GM15510 (cell line): ENCODE results near the gene THYN1.

ENCODE experiments used
- POLR2A ChIP-seq: IDR thresholded peaks from 3 replicates; pipeline ENCODE4 v1.6.1; 2011; ENCODE audit warnings: borderline replicate concordance; ENCODE audit not compliant: insufficient read length; ENCODE audit errors: extremely low read depth

THYN1 gene

DNA sequence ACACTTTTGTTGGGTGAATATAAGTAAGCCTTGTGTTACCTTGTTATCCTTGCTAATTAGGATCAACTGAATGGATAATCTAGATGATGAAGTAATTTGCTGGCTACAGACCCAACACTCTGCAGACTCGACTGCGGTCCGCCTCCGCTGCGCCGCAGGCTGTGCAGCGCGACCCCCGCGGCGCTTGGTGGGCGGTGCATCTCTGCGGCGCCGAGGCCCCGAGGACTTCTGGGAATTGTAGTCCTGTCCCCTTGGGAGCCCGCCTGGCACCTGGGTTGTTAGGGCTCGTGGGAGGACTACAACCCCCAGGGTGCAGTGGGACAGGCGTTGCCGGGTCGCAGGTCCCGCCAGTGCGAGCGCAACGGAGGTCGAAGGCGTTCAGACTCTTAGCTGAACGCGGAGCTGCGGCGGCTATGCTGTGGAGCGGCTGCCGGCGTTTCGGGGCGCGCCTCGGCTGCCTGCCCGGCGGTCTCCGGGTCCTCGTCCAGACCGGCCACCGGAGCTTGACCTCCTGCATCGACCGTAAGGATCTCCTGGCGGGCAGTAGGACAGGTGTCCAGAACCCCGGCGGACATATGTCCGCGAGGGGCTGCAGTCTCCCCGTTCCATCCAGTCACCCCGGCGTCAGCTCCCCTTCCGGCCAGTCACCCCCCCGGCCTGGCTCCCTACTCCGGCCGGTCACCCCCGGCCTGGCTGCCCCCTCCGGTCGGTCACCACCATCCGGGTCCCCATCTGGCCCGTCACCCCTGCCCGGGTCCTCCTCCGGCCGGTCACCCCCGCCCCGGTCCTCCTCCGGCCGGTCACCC lies at the start of gene THYN1, which contains the start of gene ACAD8:
THYN1 (minus strand) TSS at position 165 of the 806 bp plus-strand sequence. CDS start 470 bp downstream, outside the sequence.
ACAD8 (plus strand) TSS at position 381 of the 806 bp plus-strand sequence; CDS start at position 414, 33 bp downstream.
- peak; percentile 89 for TF ChIP-seq POLR2A

DNA sequence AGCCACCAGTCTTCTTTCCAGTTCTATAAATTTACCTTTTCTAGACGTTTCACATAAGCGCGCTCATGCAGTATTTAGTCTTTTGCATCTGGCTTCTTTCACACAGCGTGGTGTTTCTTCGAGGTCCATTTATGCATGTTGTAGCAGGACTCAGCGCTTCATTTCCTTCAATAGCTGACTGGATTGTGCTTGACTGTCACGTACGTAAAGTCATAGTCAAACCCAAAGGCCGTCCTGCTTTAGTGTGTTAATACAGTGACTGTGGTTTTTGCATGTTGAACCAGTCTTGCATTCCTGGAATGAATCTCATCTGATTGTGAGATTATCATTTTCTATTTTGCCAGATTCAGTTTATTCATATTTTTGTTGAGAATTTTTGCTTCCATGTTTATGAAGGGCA lies 41.5 kb upstream of the THYN1 start:
- no peak for TF ChIP-seq POLR2A

DNA sequence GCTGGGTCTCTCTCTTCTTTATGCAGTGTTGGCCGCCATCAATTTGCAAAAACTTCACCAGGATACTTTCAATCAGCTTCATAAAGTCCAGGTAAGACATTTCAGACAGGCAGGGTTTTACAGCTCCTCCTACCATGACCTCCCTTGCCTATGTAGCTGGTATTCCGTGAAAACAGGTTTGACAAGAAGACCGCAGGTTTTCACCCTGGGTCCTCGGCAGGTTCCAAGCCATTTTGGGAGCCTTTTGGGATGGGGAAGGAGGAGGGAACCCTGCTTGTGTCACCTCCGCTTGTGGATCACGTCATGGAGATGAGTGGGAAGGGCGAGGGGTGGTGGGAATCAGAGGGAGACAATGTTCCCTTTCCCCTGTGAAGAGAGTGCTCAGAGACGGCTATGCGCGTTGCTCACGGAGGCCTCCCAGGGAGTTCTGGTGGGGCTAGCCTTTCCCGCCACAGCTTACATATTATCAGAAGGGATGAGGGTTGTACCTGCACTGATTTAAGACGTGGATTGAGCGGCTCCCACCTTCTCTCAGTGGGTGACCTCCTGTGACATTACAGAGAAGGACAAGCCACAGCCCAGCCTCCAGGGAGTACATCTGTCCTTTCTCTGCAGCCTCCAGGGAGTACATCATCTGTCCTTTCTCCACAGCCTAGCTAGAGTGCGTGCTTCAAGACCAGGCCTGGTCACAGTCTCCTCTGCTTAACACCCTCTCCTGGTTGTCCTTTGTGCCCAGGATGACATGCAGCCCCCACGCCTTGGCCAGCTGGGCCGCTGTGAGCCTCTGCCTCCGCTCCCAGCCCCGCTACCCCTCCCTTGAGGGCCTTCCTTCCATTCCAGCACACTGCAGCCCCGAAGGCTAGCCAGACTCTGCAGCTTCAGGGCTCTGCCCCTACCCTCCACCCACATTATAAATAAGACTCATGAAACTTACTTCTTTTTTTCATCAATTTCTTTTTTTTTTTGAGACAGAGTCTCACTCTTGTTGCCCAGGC lies 40.3 kb upstream of the THYN1 start:
- no peak for TF ChIP-seq POLR2A

DNA sequence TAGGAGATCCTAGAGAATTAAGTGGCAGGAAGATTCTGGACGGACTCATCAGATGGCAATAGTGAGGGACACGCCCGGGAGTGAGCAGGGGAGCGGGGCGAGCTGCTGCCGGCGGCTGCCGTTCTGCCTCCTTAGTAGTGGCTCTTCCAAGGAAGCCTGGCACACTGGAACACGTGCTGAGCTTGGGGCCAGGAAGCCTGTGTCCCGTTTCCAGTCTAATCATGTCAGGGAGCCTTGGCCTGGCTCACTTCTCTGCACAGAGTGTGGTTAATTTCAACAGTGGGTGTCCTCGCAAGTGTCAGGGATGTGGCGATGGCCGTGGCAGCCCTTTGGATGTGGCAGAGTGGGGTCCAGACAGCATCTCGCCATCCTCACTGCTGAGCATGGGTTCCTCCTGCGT lies 39.5 kb upstream of the THYN1 start:
- no peak for TF ChIP-seq POLR2A

DNA sequence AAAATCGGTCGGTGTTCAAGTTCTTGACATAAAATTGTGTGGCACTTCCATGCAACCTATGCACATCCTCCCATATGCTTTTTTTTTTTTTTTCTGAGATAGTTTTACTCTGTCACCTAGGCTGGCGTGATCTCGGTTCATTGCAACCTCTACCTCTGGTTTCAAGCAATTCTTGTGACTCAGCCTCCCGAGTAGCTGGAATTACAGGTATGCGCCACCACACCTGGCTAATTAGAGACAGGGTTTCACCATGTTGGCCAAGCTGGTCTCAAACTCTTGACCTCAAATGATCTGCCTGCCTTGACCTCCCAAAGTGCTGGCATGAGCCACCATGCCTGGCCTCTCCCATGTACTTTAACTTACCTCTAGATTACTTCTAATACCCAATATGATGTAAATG lies 38.0 kb upstream of the THYN1 start:
- no peak for TF ChIP-seq POLR2A

DNA sequence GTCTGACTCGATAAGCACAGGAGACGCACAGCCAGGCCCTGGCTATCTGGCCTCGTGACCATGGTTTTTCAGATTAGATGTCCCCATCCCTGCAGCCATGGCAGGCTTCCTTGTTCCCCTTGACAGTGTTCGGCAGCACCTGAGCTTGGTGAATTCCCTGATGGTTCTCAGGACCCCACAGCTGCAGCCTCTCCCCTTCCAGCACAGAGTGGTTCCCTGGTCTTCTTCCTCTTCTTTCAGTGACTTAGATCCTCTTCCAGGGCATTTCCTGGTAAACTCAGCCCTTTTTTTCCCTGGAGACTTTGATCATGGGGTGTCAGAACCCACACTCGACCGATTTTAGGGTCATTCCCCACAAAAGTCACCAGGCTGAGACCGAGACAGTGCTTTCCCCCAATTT lies 37.5 kb upstream of the THYN1 start:
- no peak for TF ChIP-seq POLR2A

DNA sequence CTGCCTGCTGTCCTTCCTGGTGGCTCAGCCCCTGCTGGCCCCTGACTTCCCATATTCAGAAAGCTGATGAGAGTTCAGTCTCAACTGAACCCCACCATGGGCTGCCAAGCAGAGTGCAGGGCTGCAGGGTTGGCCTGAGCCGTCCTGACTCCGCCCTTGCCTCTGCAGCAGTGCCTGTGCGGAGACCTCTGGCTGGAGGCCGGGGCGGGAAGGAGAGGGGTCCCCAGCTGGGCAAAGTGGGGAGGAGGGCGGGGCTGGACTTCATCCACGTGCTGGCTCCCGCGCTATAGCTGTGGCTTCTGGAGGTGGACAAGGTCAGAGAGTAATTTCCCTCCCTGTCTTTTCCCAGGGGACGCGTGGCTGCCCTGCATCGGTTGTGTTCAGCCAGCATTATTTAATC lies 36.6 kb upstream of the THYN1 start:
- no peak for TF ChIP-seq POLR2A

DNA sequence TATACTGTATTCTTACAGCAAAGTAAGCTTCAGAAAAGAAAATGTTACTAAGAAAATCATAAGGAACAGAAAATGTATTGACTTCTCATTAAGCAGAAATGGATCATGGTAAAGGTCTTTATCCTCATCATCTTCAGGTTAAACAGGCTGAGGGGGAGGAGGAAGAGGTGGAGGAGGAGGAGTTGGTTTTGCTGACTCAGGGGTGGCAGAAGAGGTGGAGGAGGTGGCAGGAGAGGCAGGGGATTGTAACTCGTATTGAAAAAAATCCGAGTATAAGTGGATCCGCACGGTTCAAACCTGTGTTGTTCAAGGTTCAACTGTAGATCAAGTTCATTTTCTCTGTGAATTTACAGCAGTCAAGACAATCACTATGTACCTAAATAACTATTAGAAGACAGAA lies 36.0 kb upstream of the THYN1 start:
- TF ChIP-seq POLR2A = no peak

DNA sequence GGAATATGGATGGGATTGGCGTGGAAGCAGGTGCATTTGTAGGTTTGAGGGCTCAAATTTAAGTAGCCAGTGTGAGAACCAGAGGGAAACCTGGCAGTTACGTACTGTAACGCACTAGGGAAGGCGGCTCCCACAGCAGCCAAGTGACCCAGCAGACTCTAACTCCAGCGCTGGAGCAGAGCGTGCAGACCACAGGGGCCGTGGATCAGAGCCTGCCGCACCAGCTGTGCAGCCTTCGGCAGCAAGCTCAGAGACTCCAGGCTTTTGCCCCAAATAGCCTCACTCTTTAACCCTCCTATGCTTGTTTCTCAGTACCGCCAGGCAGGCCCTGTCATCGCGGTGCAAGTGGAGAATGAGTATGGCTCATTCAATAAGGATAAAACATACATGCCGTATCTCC lies 35.3 kb upstream of the THYN1 start:
- no peak for TF ChIP-seq POLR2A

DNA sequence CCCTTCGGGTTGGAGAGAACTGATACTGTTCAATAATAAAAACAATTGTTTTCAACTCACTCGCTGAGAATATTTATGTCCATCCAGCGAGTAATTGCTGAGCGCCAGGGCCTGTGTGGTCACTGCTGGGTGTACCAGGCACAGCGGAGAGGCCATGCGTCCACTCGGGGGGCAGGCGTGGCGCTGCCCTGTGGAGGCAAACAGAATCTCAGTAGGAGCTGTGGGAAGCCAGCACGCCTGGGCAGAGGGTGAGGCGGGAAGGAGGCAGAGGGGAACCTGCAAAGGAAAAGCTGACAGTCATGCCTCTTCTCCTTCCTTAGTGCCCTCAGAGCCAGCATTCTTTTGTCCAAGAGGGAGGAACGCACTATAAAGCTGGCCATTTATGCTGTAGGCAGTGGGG lies 34.4 kb upstream of the THYN1 start:
- no peak for TF ChIP-seq POLR2A

DNA sequence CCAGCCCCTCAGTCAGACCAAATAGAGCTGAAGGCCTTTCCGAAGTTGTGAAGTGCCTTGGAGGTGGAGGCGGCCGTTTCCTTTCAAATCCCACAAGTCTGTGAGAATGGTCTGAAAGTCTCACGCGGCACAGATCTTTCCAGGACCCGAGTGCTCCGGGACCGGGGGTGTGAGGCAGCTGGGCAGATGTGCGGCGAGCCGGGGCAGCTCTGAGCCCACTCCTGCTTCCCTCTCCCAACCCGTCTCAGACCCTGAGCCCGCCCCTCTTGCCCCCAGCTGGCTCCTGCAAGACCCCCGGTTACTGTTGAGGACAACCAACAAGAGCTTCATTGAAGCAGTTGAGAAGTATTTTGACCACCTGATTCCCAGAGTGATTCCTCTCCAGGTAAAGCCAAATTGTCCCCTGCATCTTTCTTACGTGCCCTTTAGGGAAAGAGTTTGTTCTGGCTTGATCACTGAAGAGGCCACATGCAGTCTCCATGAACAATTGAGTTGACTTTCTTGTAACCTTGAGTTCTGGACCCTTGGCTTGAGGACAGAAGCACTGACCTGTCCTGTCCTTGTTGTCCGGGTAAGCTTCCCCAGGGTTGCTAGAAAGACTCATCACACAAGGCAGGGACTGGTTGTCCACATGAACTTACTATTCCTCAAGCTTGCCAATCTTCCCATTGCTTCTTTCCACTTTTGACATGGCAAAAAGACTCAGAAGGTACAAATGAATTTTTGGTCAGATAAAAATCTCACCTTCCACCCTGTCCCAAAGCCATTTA lies 30.5 kb upstream of the THYN1 start:
- TF ChIP-seq POLR2A = no peak

DNA sequence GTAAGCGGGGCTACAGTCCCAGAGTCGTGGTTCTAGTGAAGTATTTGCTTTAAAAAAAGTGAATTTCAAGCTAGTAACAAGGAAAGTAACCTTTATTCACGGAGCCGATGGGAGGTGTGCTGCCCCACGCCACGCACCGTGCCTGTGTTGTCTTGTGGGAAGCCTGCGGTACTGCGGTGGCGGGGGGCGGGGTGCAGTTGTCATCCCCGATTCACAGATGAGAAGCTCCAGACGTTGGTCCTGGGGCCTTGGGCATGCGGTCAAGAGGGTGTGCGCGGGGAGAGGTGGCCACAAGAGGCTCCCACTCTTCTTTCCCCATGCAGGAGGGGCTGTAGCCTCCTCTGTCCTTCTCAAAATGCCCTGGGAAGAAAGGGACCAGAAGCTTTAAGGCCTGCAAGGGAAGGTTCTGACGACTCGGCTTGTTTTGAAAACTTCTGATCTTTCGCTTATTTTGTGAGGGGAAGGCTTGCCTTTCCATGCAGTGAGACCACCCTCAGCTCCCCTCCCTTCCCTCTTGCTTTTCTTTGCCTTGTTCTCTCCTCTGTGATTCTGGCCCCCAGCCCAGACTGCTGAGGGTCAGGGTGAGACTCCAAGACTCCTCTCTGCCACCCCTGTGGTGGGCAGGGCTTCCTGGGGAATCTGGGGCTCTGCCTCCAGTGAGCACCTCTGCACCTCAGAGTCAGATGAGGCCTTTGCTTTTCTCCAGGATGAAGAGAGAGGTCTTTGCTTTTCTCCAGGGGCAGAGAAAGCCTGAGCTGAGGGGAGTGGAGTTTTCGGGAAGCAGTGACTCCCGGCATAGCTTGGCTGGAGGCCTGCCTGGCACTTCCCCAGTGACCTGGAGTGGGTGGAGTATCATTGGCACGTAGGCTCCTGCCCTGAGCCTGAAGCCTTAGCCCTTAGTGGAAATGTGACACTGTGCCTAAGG lies 29.2 kb upstream of the THYN1 start:
- TF ChIP-seq POLR2A = no peak

DNA sequence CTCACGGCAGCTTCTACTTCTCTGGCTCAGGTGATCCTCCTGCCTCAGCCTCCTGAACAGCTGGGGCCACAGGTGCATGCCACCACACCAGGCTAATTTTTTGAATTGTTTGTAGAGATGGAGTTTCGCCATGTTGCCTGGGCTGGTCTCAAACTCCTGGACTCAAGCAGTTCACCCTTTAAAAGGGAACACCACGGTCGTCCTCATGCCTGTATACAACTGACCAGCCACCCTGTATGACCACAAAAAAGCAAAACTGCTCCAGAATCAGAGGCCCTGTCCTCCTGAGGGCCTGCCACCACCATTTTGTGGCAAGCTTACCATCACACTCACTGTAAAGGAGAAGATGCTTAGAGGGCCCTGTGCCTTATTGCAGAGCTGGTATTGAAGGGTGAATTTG lies 25.2 kb upstream of the THYN1 start:
- no peak for TF ChIP-seq POLR2A
